ENCODE results near the gene AHI1.

The AHI1 gene

DNA sequence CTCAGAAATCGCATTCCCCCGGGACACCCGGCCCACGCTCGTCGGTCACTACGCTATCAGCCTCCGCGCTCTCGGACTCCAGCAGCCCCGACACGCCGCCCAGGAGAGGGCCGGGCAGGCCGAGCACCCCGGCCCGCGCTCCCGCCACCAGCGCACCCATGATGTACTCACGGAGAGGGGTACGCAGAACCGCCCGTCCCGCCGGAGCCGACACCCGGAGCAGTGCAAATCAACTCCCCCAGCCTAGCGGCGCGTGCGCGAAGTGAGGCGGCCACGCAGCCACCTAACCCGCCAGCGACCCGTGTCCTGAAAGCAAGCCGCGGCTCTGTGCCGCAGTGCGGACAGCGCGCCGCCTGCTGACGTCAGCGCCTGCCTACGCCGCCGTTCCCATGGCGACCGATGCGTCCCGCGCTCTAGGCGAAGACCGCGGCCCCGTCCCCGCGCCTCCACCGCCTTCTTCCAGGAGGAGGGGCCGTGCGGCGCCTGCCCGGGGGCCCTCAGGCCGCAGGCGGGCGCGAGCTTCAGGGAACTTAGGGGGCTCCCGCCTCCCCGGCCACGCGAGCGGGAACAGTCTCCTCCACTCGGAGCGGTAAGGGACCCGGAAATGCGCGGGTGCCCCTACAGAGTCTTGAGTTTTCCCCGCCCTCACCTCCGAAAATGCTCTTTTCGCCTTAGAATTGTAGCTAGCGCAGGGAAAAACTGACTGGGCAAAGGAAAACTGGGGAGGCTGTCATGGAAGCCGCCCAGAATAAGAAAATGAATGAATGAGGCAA lies at the start of gene AHI1:
AHI1 (minus strand) TSS at position 329 of the 773 bp plus-strand sequence. CDS start 5,503 bp downstream, outside the sequence.
- peak within 1 kb of the TSS; percentile 93 for H3K4me3 ChIP-seq (ENCODE audit: control insufficient read depth, low read depth, low read length)
- peak; percentile 91 for DNase-seq (ENCODE audit: low read depth)
- TF ChIP-seq, protein P1, sequence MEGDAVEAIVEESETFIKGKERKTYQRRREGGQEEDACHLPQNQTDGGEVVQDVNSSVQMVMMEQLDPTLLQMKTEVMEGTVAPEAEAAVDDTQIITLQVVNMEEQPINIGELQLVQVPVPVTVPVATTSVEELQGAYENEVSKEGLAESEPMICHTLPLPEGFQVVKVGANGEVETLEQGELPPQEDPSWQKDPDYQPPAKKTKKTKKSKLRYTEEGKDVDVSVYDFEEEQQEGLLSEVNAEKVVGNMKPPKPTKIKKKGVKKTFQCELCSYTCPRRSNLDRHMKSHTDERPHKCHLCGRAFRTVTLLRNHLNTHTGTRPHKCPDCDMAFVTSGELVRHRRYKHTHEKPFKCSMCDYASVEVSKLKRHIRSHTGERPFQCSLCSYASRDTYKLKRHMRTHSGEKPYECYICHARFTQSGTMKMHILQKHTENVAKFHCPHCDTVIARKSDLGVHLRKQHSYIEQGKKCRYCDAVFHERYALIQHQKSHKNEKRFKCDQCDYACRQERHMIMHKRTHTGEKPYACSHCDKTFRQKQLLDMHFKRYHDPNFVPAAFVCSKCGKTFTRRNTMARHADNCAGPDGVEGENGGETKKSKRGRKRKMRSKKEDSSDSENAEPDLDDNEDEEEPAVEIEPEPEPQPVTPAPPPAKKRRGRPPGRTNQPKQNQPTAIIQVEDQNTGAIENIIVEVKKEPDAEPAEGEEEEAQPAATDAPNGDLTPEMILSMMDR (conservative IDR thresholded peaks at IDR 0.05; ENCODE audit: control insufficient read depth, insufficient read depth, low read depth, low read length): no peak

GRCh38 chr6:135546680-135547418 lies 49.3 kb upstream of the AHI1 start:
- no peak for DNase-seq (ENCODE audit: low read depth)
- no peak overlapping the region for H3K4me3 ChIP-seq (ENCODE audit: control insufficient read depth, low read depth, low read length)
- TF ChIP-seq, protein P1 (conservative IDR thresholded peaks at IDR 0.05; ENCODE audit: control insufficient read depth, insufficient read depth, low read depth, low read length): no peak

- H3K4me3 ChIP-seq (ENCODE audit: control insufficient read depth, low read depth, low read length): no peak overlapping the region
- DNase-seq (ENCODE audit: low read depth): no peak
- TF ChIP-seq, protein P1 (conservative IDR thresholded peaks at IDR 0.05; ENCODE audit: control insufficient read depth, insufficient read depth, low read depth, low read length): no peak
Observed at GRCh38 chr6:135546206-135546605, 48.7 kb upstream of the AHI1 start.

- no peak overlapping the region for H3K4me3 ChIP-seq (ENCODE audit: control insufficient read depth, low read depth, low read length)
- peak; percentile 60 for DNase-seq (ENCODE audit: low read depth)
- TF ChIP-seq, protein P1 (conservative IDR thresholded peaks at IDR 0.05; ENCODE audit: control insufficient read depth, insufficient read depth, low read depth, low read length): peak; percentile 51
Observed at GRCh38 chr6:135540207-135540840, 42.8 kb upstream of the AHI1 start.

DNA sequence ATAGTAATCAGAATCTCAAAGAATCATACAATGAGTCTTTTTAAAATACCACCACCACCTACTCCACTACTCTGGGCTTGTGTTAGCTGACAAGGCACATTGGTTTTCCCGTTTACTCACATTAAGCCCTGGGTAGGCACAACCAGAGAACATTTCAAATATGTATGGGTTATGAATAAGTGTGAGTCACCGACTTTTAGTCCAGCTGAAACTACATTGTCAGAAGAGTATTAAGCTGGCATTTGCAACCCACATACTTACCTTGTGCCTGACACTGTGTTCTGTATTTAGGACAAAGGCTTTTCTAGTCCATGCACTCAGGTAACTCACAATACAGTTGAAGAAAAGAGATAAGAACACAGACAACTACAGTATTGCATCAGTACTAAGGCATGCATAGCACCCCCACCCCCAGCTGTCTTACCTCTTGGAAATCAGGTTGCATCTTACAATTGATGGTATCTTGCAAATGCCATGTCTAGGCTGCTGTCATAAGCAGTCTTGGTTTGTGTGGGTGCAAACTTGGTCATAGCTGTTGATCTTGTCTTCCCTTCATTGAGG lies 40.3 kb upstream of the AHI1 start:
- TF ChIP-seq, protein P1 (conservative IDR thresholded peaks at IDR 0.05; ENCODE audit: control insufficient read depth, insufficient read depth, low read depth, low read length): no peak
- no peak overlapping the region for H3K4me3 ChIP-seq (ENCODE audit: control insufficient read depth, low read depth, low read length)
- peak; percentile 87 for DNase-seq (ENCODE audit: low read depth)

GRCh38 chr6:135535989-135536414 lies 38.5 kb upstream of the AHI1 start:
- peak; percentile 94 for DNase-seq (ENCODE audit: low read depth)
- no peak overlapping the region for H3K4me3 ChIP-seq (ENCODE audit: control insufficient read depth, low read depth, low read length)
- TF ChIP-seq, protein P1 (conservative IDR thresholded peaks at IDR 0.05; ENCODE audit: control insufficient read depth, insufficient read depth, low read depth, low read length): peak; percentile 72
